Esophagus squamous epithelium (tissue), 4 donors: ENCODE results near the gene HOOK2.

Source experiments
- POLR2A ChIP-seq, 4 donors: fragments of 450-650 bp; IDR thresholded peaks; one replicate each; pipeline ENCODE4 v1.6.1; 2017; ENCODE audit warnings: antibody characterized with exemption in 4 of 4, mild to moderate bottlenecking in 4 of 4, moderate library complexity in 3 of 4
- TF ChIP-seq, protein P1 (sequence below), 6 experiments: fragments of 450-650 bp in 4 of 6; fragments of 200-600 bp in 2 of 6; sonication (generic) in 2 of 6; IDR thresholded peaks; one replicate each; pipeline ENCODE4 v1.5.1; 2016 to 2019; ENCODE audit warnings: antibody characterized with exemption in 6 of 6, mild to moderate bottlenecking in 4 of 6, moderate library complexity in 4 of 6

DNA sequence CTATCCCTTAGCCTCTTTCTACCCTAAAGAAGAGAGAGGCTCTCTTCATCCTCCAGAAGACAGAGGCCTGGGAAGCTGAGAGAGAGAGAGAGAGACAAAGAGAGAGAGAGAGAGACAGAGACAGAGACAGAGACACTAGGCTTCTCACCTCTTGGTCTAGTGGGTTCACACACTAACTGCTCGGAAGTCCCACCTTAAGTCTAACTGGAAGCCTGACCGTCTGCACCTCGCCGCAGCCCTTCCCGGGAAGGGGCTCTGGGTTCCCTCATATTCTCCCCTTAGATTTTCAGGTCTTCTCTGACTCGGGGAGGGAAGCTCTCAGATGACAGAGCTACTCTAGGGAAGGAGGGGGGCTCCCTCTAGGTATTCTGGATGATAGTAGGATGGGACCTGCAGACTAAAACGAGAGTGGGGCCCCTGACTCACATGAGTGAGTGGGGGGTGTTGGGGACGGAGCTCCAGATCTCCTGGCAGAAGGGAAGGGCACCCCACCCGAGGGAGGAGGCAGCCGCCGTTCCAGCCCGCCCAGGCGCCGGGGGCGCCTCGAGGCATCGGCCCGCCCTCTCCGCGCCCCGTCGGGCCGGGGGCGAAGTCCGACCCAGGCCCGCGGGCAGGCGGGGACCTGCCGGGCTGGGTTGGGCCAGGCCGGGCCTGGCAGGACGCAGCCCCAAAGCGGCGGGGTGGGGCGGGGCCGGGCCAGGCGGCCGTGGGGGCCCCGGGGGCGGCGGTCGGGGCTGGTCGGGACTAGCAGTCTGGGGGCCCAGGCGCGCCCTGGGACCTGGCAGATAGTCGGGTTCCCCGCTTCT lies 13.9 kb upstream of the HOOK2 start:
- TF ChIP-seq, protein P1, sequence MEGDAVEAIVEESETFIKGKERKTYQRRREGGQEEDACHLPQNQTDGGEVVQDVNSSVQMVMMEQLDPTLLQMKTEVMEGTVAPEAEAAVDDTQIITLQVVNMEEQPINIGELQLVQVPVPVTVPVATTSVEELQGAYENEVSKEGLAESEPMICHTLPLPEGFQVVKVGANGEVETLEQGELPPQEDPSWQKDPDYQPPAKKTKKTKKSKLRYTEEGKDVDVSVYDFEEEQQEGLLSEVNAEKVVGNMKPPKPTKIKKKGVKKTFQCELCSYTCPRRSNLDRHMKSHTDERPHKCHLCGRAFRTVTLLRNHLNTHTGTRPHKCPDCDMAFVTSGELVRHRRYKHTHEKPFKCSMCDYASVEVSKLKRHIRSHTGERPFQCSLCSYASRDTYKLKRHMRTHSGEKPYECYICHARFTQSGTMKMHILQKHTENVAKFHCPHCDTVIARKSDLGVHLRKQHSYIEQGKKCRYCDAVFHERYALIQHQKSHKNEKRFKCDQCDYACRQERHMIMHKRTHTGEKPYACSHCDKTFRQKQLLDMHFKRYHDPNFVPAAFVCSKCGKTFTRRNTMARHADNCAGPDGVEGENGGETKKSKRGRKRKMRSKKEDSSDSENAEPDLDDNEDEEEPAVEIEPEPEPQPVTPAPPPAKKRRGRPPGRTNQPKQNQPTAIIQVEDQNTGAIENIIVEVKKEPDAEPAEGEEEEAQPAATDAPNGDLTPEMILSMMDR (IDR thresholded peaks at IDR 0.05), result no peak
- TF ChIP-seq POLR2A (IDR thresholded peaks at IDR 0.05), result no peak
